Measurements from ENCODE around the gene CHST7.

- TF ChIP-seq CTCF (IDR thresholded peaks at IDR 0.05) (no peak), REST (IDR thresholded peaks at IDR 0.05; ENCODE audit: insufficient read depth in 1 of 2, low read depth in 2 of 2, low read length in 1 of 2) (no peak), TCF7L2 (IDR thresholded peaks at IDR 0.05; ENCODE audit: low read depth, low read length) (no peak)
Measured at GRCh38 chrX:46634577-46634976, 61.0 kb downstream of the CHST7 start.
